PFSK-1 (cell line): Measurements from ENCODE around the gene PDE3A.

Experiments used
- TAF1 ChIP-seq: IDR thresholded peaks from 2 replicates; pipeline ENCODE4 v1.6.1; 2012; ENCODE audit warnings: low read length, control low read depth, borderline replicate concordance; ENCODE audit not compliant: insufficient read depth
- TF ChIP-seq, protein P1 (sequence below), 2 experiments: IDR thresholded peaks; 2 replicates each; pipeline versions ENCODE4 v1.6.1 to v1.8.0; 2011 to 2012; ENCODE audit warnings: low read depth in 2 of 2, low read length in 2 of 2, control low read depth in 1 of 2, inconsistent platforms in 1 of 2, mild to moderate bottlenecking in 1 of 2, moderate library complexity in 1 of 2; ENCODE audit not compliant: insufficient read depth in 1 of 2

DNA sequence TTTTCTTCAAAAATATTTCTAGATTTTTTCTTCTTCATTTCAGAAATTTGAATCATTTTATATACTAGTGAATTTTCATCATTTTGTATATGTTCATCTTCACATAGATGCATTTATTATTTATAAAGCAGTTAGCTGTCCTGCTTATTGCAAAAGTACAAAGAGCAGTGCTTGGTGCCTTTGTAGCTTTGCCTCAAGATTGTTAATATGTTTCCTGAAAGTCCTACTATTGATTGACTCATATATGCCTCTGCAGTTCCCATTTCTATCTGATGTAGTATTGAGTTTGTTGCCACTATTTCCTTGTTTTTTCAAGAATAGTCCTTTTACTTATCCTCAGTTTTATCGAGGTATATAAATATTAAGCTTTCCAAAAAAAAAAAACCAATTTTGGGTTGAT, 89.7 kb downstream of the PDE3A start:
- TF ChIP-seq, protein P1, sequence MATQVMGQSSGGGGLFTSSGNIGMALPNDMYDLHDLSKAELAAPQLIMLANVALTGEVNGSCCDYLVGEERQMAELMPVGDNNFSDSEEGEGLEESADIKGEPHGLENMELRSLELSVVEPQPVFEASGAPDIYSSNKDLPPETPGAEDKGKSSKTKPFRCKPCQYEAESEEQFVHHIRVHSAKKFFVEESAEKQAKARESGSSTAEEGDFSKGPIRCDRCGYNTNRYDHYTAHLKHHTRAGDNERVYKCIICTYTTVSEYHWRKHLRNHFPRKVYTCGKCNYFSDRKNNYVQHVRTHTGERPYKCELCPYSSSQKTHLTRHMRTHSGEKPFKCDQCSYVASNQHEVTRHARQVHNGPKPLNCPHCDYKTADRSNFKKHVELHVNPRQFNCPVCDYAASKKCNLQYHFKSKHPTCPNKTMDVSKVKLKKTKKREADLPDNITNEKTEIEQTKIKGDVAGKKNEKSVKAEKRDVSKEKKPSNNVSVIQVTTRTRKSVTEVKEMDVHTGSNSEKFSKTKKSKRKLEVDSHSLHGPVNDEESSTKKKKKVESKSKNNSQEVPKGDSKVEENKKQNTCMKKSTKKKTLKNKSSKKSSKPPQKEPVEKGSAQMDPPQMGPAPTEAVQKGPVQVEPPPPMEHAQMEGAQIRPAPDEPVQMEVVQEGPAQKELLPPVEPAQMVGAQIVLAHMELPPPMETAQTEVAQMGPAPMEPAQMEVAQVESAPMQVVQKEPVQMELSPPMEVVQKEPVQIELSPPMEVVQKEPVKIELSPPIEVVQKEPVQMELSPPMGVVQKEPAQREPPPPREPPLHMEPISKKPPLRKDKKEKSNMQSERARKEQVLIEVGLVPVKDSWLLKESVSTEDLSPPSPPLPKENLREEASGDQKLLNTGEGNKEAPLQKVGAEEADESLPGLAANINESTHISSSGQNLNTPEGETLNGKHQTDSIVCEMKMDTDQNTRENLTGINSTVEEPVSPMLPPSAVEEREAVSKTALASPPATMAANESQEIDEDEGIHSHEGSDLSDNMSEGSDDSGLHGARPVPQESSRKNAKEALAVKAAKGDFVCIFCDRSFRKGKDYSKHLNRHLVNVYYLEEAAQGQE (IDR thresholded peaks at IDR 0.05; ENCODE audit: insufficient read depth in 1 of 2, low read depth in 2 of 2, low read length in 2 of 2) = no peak
- no peak for TF ChIP-seq TAF1
